NT2/D1 (cell line): ENCODE data around the gene SPRR3.
"Not testable (repeated sequence)": the region's sequence is repeated elsewhere in the genome, so short reads cannot be mapped to it uniquely, and the experiment has no call there.

Experiments
- DNase-seq: peaks from one replicate; pipeline ENCODE4 v3.0.0-alpha.2; 2011; ENCODE audit warnings: low read depth, low spot score
- H3K27me3 ChIP-seq: 2 replicates; pipeline ENCODE4 v1.6.0; 2011; ENCODE audit warnings: mild to moderate bottlenecking; ENCODE audit not compliant: insufficient read length, insufficient read depth
- H3K36me3 ChIP-seq: 2 replicates; pipeline ENCODE4 v1.6.1; 2011; ENCODE audit warnings: mild to moderate bottlenecking, low read length, mixed read lengths; ENCODE audit not compliant: insufficient read depth, insufficient read length
- H3K4me1 ChIP-seq: 2 replicates; pipeline ENCODE4 v1.5.1; 2011; ENCODE audit not compliant: insufficient read depth, insufficient read length
- H3K4me3 ChIP-seq: 2 replicates; pipeline ENCODE4 v1.5.1; 2011; ENCODE audit warnings: low read depth; ENCODE audit not compliant: insufficient read length
- H3K9ac ChIP-seq: 2 replicates; pipeline ENCODE4 v1.6.0; 2011; ENCODE audit warnings: low read depth; ENCODE audit not compliant: insufficient read length
- H3K9me3 ChIP-seq: 2 replicates; pipeline ENCODE4 v1.5.1; 2011; ENCODE audit warnings: mild to moderate bottlenecking, low read length; ENCODE audit not compliant: insufficient read depth
- SUZ12 ChIP-seq: IDR thresholded peaks from 2 replicates; pipeline ENCODE4 v1.6.1; 2011; ENCODE audit not compliant: insufficient read length, insufficient read depth; ENCODE audit errors: extremely low read depth
- YY1 ChIP-seq: IDR thresholded peaks from 2 replicates; pipeline ENCODE4 v1.6.1; 2011; ENCODE audit not compliant: insufficient read length, insufficient read depth
- ZNF274 ChIP-seq: IDR thresholded peaks from 2 replicates; pipeline ENCODE4 v1.6.1; 2011; ENCODE audit warnings: mild to moderate bottlenecking, low read depth, low read length

SPRR3 gene

GRCh38 chr1:152998476-152998875 lies 3.1 kb upstream of the SPRR3 start:
- Histone ChIP-seq H3K9ac (no peak overlapping the region), H3K4me3 (no peak overlapping the region), H3K36me3 (no peaks in the 10 kb centered on the region), H3K4me1 (peaks cover 5% of the 10 kb centered on the region), H3K9me3 (peaks cover 9% of the 10 kb centered on the region; the same call in 1 of the 2 replicates), H3K27me3 (no peaks in the 10 kb centered on the region)
- DNase-seq, result no peak
- TF ChIP-seq YY1, result no peak
- no peak for TF ChIP-seq SUZ12
- no peak for TF ChIP-seq ZNF274

- Histone ChIP-seq H3K4me3 (no peak overlapping the region), H3K4me1 (peaks cover 5% of the 10 kb centered on the region), H3K27me3 (no peaks in the 10 kb centered on the region), H3K36me3 (no peaks in the 10 kb centered on the region), H3K9me3 (peaks cover 9% of the 10 kb centered on the region; the same call in 1 of the 2 replicates), H3K9ac (no peak overlapping the region)
- no peak for DNase-seq
- TF ChIP-seq SUZ12 (no peak), ZNF274 (no peak)
Observed at GRCh38 chr1:152999818-153000217, 1.7 kb upstream of the SPRR3 start.

- Histone ChIP-seq H3K36me3 (no peaks in the 10 kb centered on the region), H3K4me1 (peaks cover 5% of the 10 kb centered on the region), H3K9ac (no peak overlapping the region), H3K4me3 (no peak overlapping the region), H3K27me3 (no peaks in the 10 kb centered on the region), H3K9me3 (peaks cover 4% of the 10 kb centered on the region; the same call in 1 of the 2 replicates)
- TF ChIP-seq ZNF274 (no peak), YY1 (no peak), SUZ12 (no peak)
- no peak for DNase-seq
Observed at GRCh38 chr1:153000294-153000693, 1.3 kb upstream of the SPRR3 start.

GRCh38 chr1:153011235-153011758 lies 9.7 kb downstream of the SPRR3 start:
- DNase-seq, H3K36me3 ChIP-seq, H3K4me3 ChIP-seq, H3K27me3 ChIP-seq, H3K9ac ChIP-seq, H3K9me3 ChIP-seq, H3K4me1 ChIP-seq: not testable (repeated sequence)

- H3K4me3 ChIP-seq, H3K4me1 ChIP-seq, H3K9ac ChIP-seq, H3K36me3 ChIP-seq, DNase-seq, H3K9me3 ChIP-seq, H3K27me3 ChIP-seq: not testable (repeated sequence)
Observed at GRCh38 chr1:153021829-153022228, 20.3 kb downstream of the SPRR3 start.

- H3K9ac ChIP-seq, DNase-seq, H3K36me3 ChIP-seq, H3K4me1 ChIP-seq, H3K4me3 ChIP-seq, H3K27me3 ChIP-seq, H3K9me3 ChIP-seq: not testable (repeated sequence)
Observed at GRCh38 chr1:153022340-153022739, 20.8 kb downstream of the SPRR3 start.

- no peaks in the 10 kb centered on the region for H3K36me3 ChIP-seq
- no peak overlapping the region for H3K4me3 ChIP-seq
- DNase-seq, result no peak
- TF ChIP-seq SUZ12 (no peak), YY1 (no peak), ZNF274 (no peak)
- no peaks in the 10 kb centered on the region for H3K27me3 ChIP-seq
- H3K9ac ChIP-seq, result no peak overlapping the region
- no peaks in the 10 kb centered on the region for H3K9me3 ChIP-seq
- no peaks in the 10 kb centered on the region for H3K4me1 ChIP-seq
Observed at GRCh38 chr1:153023109-153023508, 21.6 kb downstream of the SPRR3 start.

- Histone ChIP-seq H3K9me3 (no peaks in the 10 kb centered on the region), H3K27me3 (no peaks in the 10 kb centered on the region), H3K36me3 (no peaks in the 10 kb centered on the region), H3K9ac (no peak overlapping the region), H3K4me3 (no peak overlapping the region), H3K4me1 (no peaks in the 10 kb centered on the region)
- TF ChIP-seq YY1, result no peak
- no peak for TF ChIP-seq ZNF274
- no peak for DNase-seq
Observed at GRCh38 chr1:153024413-153024812, 22.9 kb downstream of the SPRR3 start.
